Measurements from ENCODE around the gene CRADD. TPM values are rescaled to one million over a fixed set of nuclear protein-coding genes. Genes with fewer than 3 reads are reported as not detected.

The CRADD gene
- total RNA-seq, 1 donor from 2014 or later, result 18.8 TPM

- TF ChIP-seq CTCF (IDR thresholded peaks at IDR 0.05; ENCODE audit: partially characterized antibody, unreplicated experiment), result no peak
- Mint-ChIP-seq H3K27me3 (ENCODE audit: unreplicated experiment) (peaks cover 6% of the 10 kb centered on the region), H3K27ac (ENCODE audit: unreplicated experiment) (no peak overlapping the region), H3K4me3 (ENCODE audit: unreplicated experiment) (no peak overlapping the region), H3K9me3 (ENCODE audit: unreplicated experiment) (peaks cover 1% of the 10 kb centered on the region), H3K4me1 (ENCODE audit: low read depth, unreplicated experiment) (peaks cover 23% of the 10 kb centered on the region), H3K36me3 (ENCODE audit: unreplicated experiment) (no peaks in the 10 kb centered on the region)
- no peak for DNase-seq
Observed at GRCh38 chr12:93683410-93683809, 6.2 kb downstream of the CRADD start.

DNA sequence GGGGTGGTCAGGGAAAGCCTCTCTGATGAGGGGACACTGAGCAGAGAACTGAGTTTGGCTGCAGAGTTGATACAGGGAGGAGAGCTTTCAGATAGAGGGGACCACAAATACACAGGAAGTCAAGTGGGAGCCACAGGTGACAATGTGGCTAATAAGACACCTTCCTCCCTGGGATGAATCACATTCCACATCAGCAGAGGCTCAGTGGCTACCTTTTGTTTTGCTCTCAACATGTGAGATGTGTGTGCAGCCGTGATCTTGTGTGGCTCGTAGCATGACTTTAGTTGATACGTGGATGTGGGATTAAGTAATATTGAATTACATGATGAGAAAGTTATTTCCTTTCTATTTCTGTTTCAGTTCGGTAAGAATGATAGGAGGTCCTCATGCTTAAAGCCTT lies 7.5 kb downstream of the CRADD start:
- H3K27ac Mint-ChIP-seq (ENCODE audit: unreplicated experiment), result no peak overlapping the region
- TF ChIP-seq CTCF (IDR thresholded peaks at IDR 0.05; ENCODE audit: partially characterized antibody, unreplicated experiment), result no peak
- DNase-seq, result no peak

DNA sequence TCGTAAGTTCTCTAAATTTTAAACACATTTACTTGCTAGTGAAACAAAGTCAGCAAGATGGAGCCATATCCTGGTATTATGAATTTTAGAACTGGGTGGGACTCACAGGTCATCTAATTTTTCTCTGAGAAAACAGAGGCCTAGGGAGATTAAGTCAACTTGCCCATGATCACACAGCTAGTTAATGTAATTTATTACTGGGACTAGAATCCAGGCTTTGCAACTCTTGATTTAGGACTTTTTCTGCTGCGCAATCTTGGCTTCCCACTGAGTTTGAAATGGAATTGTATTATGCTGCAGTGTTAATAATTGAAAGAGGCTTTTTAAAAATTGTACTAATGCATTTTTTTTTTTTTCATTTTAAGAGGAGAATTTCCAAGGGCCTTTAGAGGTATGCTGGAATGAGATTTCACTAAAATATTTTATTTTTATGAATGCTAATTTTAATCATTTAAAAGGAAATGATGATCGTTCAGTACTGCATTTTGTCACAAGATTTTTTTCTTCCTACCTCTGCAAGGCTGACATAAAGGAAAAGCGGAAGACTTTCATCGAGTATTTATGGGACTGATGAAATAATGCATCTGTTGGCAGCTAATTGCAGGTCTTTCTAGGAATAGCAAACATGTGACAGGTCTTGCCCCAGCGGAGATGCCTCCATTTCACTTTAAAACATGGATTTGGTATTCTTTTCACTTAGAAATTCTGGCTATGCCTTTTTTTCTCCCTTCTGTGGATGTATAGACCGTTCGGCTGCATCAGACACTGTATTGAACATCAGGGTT lies 9.6 kb downstream of the CRADD start:
- Mint-ChIP-seq H3K4me3 (ENCODE audit: unreplicated experiment) (no peak overlapping the region), H3K27me3 (ENCODE audit: unreplicated experiment) (peaks cover 4% of the 10 kb centered on the region), H3K27ac (ENCODE audit: unreplicated experiment) (no peak overlapping the region), H3K36me3 (ENCODE audit: unreplicated experiment) (no peaks in the 10 kb centered on the region), H3K4me1 (ENCODE audit: low read depth, unreplicated experiment) (peaks cover 8% of the 10 kb centered on the region), H3K9me3 (ENCODE audit: unreplicated experiment) (no peaks in the 10 kb centered on the region)
- TF ChIP-seq CTCF (IDR thresholded peaks at IDR 0.05; ENCODE audit: partially characterized antibody, unreplicated experiment), result no peak
- no peak for DNase-seq

More for the DNA sequence above, 7.5 kb downstream of the CRADD start:
- Mint-ChIP-seq H3K4me1 (ENCODE audit: low read depth, unreplicated experiment) (peaks cover 10% of the 10 kb centered on the region), H3K4me3 (ENCODE audit: unreplicated experiment) (no peak overlapping the region), H3K36me3 (ENCODE audit: unreplicated experiment) (no peaks in the 10 kb centered on the region), H3K9me3 (ENCODE audit: unreplicated experiment) (no peaks in the 10 kb centered on the region), H3K27me3 (ENCODE audit: unreplicated experiment) (peaks cover 4% of the 10 kb centered on the region)

GRCh38 chr12:93689076-93689834 lies 12.1 kb downstream of the CRADD start:
- Mint-ChIP-seq H3K4me3 (ENCODE audit: unreplicated experiment) (no peak overlapping the region), H3K4me1 (ENCODE audit: low read depth, unreplicated experiment) (no peaks in the 10 kb centered on the region), H3K27me3 (ENCODE audit: unreplicated experiment) (peaks cover 3% of the 10 kb centered on the region), H3K9me3 (ENCODE audit: unreplicated experiment) (peaks cover 3% of the 10 kb centered on the region), H3K36me3 (ENCODE audit: unreplicated experiment) (peaks cover 4% of the 10 kb centered on the region), H3K27ac (ENCODE audit: unreplicated experiment) (no peak overlapping the region)
- DNase-seq, result no peak
- no peak for TF ChIP-seq CTCF (IDR thresholded peaks at IDR 0.05; ENCODE audit: partially characterized antibody, unreplicated experiment)

DNA sequence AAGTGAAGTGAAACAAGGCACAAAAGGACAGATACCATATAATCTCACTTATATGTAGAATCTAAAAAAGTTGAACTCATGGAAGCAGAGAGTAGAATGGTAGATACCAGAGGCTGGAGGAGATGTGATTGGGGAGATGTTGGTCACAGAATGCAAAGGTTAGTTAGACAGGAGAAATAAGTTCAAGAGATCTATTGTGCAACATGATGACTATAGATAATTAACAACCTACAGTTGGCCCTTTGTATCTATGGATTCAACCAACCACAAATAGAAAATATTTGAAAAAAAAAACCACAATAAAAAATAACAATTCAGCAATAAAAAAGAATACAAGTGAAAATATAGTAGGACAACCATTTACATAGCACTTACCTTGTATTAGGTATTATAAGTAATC lies 19.3 kb downstream of the CRADD start:
- H3K4me1 Mint-ChIP-seq (ENCODE audit: low read depth, unreplicated experiment), result peaks cover 15% of the 10 kb centered on the region
- peaks cover 11% of the 10 kb centered on the region for H3K36me3 Mint-ChIP-seq (ENCODE audit: unreplicated experiment)

More for the DNA sequence above, 19.3 kb downstream of the CRADD start:
- H3K9me3 Mint-ChIP-seq (ENCODE audit: unreplicated experiment), result peaks cover 4% of the 10 kb centered on the region
- H3K27me3 Mint-ChIP-seq (ENCODE audit: unreplicated experiment), result no peaks in the 10 kb centered on the region
- no peak for TF ChIP-seq CTCF (IDR thresholded peaks at IDR 0.05; ENCODE audit: partially characterized antibody, unreplicated experiment)
- H3K27ac Mint-ChIP-seq (ENCODE audit: unreplicated experiment), result no peak overlapping the region
- DNase-seq, result no peak
- H3K4me3 Mint-ChIP-seq (ENCODE audit: unreplicated experiment), result no peak overlapping the region
